ENCODE results near the gene KCTD2.
A peak's percentile ranks its signal among the peaks of the same experiment; 100 is the strongest.

Gene KCTD2

GRCh38 chr17:75099881-75100595 is 53.0 kb downstream of the KCTD2 start:
- no peak for TF ChIP-seq CTCF (IDR thresholded peaks at IDR 0.05; ENCODE audit: low read depth, low read length, missing control alignments)
- no peak for DNase-seq (ENCODE audit: low read depth)
- in situ Hi-C loops (cut with HindIII; ENCODE audit: low sequenced_read_pairs) = no loop called here
- H3K4me3 ChIP-seq (ENCODE audit: low read depth, low read length) = no peak overlapping the region

- no peak for DNase-seq (ENCODE audit: low read depth)
Measured at GRCh38 chr17:75102385-75102821, 55.4 kb downstream of the KCTD2 start.

GRCh38 chr17:75103601-75104554 is 56.9 kb downstream of the KCTD2 start:
- H3K4me3 ChIP-seq (ENCODE audit: low read depth, low read length) = no peak overlapping the region
- in situ Hi-C loops (cut with HindIII; ENCODE audit: low sequenced_read_pairs) = no loop called here
- DNase-seq (ENCODE audit: low read depth) = no peak
- TF ChIP-seq CTCF (IDR thresholded peaks at IDR 0.05; ENCODE audit: low read depth, low read length, missing control alignments) = no peak

More at GRCh38 chr17:75102385-75102821, 55.4 kb downstream of the KCTD2 start:
- in situ Hi-C loops (cut with HindIII; ENCODE audit: low sequenced_read_pairs) = no loop called here
- no peak for TF ChIP-seq CTCF (IDR thresholded peaks at IDR 0.05; ENCODE audit: low read depth, low read length, missing control alignments)
- no peak overlapping the region for H3K4me3 ChIP-seq (ENCODE audit: low read depth, low read length)

- peak; percentile 92 for TF ChIP-seq CTCF (IDR thresholded peaks at IDR 0.05; ENCODE audit: low read depth, low read length, missing control alignments)
- H3K4me3 ChIP-seq (ENCODE audit: low read depth, low read length) = no peak overlapping the region
- in situ Hi-C loops (cut with HindIII; ENCODE audit: low sequenced_read_pairs) = no loop called here
- DNase-seq (ENCODE audit: low read depth) = no peak
Measured at GRCh38 chr17:75105126-75106080, 58.4 kb downstream of the KCTD2 start.

- TF ChIP-seq CTCF (IDR thresholded peaks at IDR 0.05; ENCODE audit: low read depth, low read length, missing control alignments) = no peak
- in situ Hi-C loops (cut with HindIII; ENCODE audit: low sequenced_read_pairs) = no loop called here
- no peak for DNase-seq (ENCODE audit: low read depth)
- H3K4me3 ChIP-seq (ENCODE audit: low read depth, low read length) = no peak overlapping the region
Measured at GRCh38 chr17:75108193-75108592, 61.2 kb downstream of the KCTD2 start.

GRCh38 chr17:75109046-75109406 is 62.0 kb downstream of the KCTD2 start:
- H3K4me3 ChIP-seq (ENCODE audit: low read depth, low read length) = peak overlapping the region; percentile 80
- no peak for TF ChIP-seq CTCF (IDR thresholded peaks at IDR 0.05; ENCODE audit: low read depth, low read length, missing control alignments)
- in situ Hi-C loops (cut with HindIII; ENCODE audit: low sequenced_read_pairs) = no loop called here
- no peak for DNase-seq (ENCODE audit: low read depth)

Data from astrocyte of the cerebellum (primary cell).